HG02973 (cell line): ENCODE measurements around the gene GDPD5.

Experiments used
- ATAC-seq: cut with Tn5 transposase; IDR thresholded peaks from one replicate; pipeline ENCODE4 v1.9.1; 2021; ENCODE audit warnings: moderate library complexity; ENCODE audit not compliant: unreplicated experiment

GDPD5 gene

GRCh38 chr11:75493626-75494025 lies 32.1 kb downstream of the GDPD5 start:
- ATAC-seq: no peak

- ATAC-seq: no peak
Observed at GRCh38 chr11:75492181-75492820, 33.4 kb downstream of the GDPD5 start.

- ATAC-seq: no peak
Observed at GRCh38 chr11:75491465-75491864, 34.3 kb downstream of the GDPD5 start.

GRCh38 chr11:75490221-75491181 lies 35.2 kb downstream of the GDPD5 start:
- ATAC-seq: no peak

GRCh38 chr11:75487365-75487764 lies 38.4 kb downstream of the GDPD5 start:
- no peak for ATAC-seq

GRCh38 chr11:75485742-75486141 lies 40.0 kb downstream of the GDPD5 start:
- no peak for ATAC-seq

- ATAC-seq: no peak
Observed at GRCh38 chr11:75482931-75483469, 42.7 kb downstream of the GDPD5 start.

- ATAC-seq: no peak
Observed at GRCh38 chr11:75481922-75482606, 43.7 kb downstream of the GDPD5 start.

GRCh38 chr11:75481223-75481921 lies 44.4 kb downstream of the GDPD5 start:
- no peak for ATAC-seq

GRCh38 chr11:75480185-75481175 lies 45.3 kb downstream of the GDPD5 start:
- ATAC-seq: no peak

GRCh38 chr11:75479597-75480145 lies 46.1 kb downstream of the GDPD5 start:
- ATAC-seq: no peak

- no peak for ATAC-seq
Observed at GRCh38 chr11:75478783-75479596, 46.8 kb downstream of the GDPD5 start.

- ATAC-seq: no peak
Observed at GRCh38 chr11:75477614-75477935, 48.2 kb downstream of the GDPD5 start.

- ATAC-seq: no peak
Observed at GRCh38 chr11:75476739-75477613, 48.8 kb downstream of the GDPD5 start.

GRCh38 chr11:75475767-75476650 lies 49.7 kb downstream of the GDPD5 start:
- ATAC-seq: no peak
